Suprapubic skin (tissue), 4 donors: ENCODE data around the gene AP4S1. TPM values are rescaled to one million over a fixed set of nuclear protein-coding genes. Genes with fewer than 3 reads are reported as not detected.
A peak's percentile ranks its signal among the peaks of the same experiment; 100 is the strongest.
"Not testable (repeated sequence)": the region's sequence is repeated elsewhere in the genome, so short reads cannot be mapped to it uniquely, and the experiment has no call there.

ENCODE experiments used
- DNase-seq, 2 donors: peaks; one replicate each; pipeline ENCODE4 v3.0.0-alpha.2; 2019; ENCODE audit warnings: low spot score in 2 of 2
- H3K27ac ChIP-seq: fragments of 200-600 bp; sonication (generic); one replicate; pipeline ENCODE4 v1.5.1; 2019
- H3K27me3 ChIP-seq: fragments of 200-600 bp; sonication (generic); one replicate; pipeline ENCODE4 v1.5.1; 2019
- H3K36me3 ChIP-seq: fragments of 200-600 bp; sonication (generic); one replicate; pipeline ENCODE4 v1.5.1; 2019
- H3K4me1 ChIP-seq: fragments of 200-600 bp; sonication (generic); one replicate; pipeline ENCODE4 v1.5.1; 2019
- H3K4me3 ChIP-seq: fragments of 200-600 bp; sonication (generic); one replicate; pipeline ENCODE4 v1.5.1; 2019; ENCODE audit warnings: mild to moderate bottlenecking
- H3K9me3 ChIP-seq: fragments of 200-600 bp; sonication (generic); one replicate; pipeline ENCODE4 v1.5.1; 2019
- CTCF ChIP-seq, 2 donors: fragments of 200-600 bp in 1 of 2; fragments of 450-650 bp in 1 of 2; sonication (generic) in 1 of 2; IDR thresholded peaks; one replicate each; pipeline ENCODE4 v1.5.1; 2016 to 2019; ENCODE audit warnings: antibody characterized with exemption in 2 of 2, mild to moderate bottlenecking in 1 of 2, moderate library complexity in 1 of 2
- EP300 ChIP-seq: sonication (generic); formaldehyde crosslinking; IDR thresholded peaks from one replicate; pipeline ENCODE4 v1.6.1; 2017; ENCODE audit warnings: antibody characterized with exemption
- POLR2A ChIP-seq, 2 donors: fragments of 450-650 bp; IDR thresholded peaks; one replicate each; pipeline ENCODE4 v1.6.1; 2017; ENCODE audit warnings: antibody characterized with exemption in 2 of 2, mild to moderate bottlenecking in 2 of 2, moderate library complexity in 2 of 2
- POLR2AphosphoS5 ChIP-seq, 3 donors: sonication (generic); formaldehyde crosslinking; IDR thresholded peaks; one replicate each; pipeline ENCODE4 v1.6.1; 2017; ENCODE audit warnings: antibody characterized with exemption in 3 of 3
- WGBS: methylation state at CpG from one replicate; pipeline ENCODE4 v1.1.5; 2018; 5-methylcytosine and 5-hydroxymethylcytosine counted together
- total RNA-seq, 4 donors: library from RNA; depleted of rRNA; stranded (reverse); fragments of >200 nt; gene quantifications; one replicate each; pipeline ENCODE4 v1.1.0, GENCODE V29; 2016

AP4S1 gene
- total RNA-seq, 4 donors from 2014 or later, result 4.5 to 7.4 (median 5.2) TPM

- Histone ChIP-seq H3K36me3 (peaks cover 9% of the 10 kb centered on the region), H3K9me3 (no peaks in the 10 kb centered on the region), H3K27me3 (no peaks in the 10 kb centered on the region), H3K4me3 (no peak overlapping the region), H3K4me1 (peaks cover under 1% of the 10 kb centered on the region), H3K27ac (no peak overlapping the region)
- 92% methylated on average over 2 of the region's 3 CpGs for whole genome bisulfite sequencing
- DNase-seq, result no peak
- TF ChIP-seq POLR2AphosphoS5 (IDR thresholded peaks at IDR 0.05) (no peak), EP300 (no peak), CTCF (IDR thresholded peaks at IDR 0.05) (no peak), POLR2A (IDR thresholded peaks at IDR 0.05) (no peak)
These were observed 59.6 kb downstream of the AP4S1 start for GRCh38 chr14:31085027-31085426.

- not testable (repeated sequence) for H3K27ac ChIP-seq, H3K9me3 ChIP-seq, DNase-seq, H3K36me3 ChIP-seq, H3K4me3 ChIP-seq, H3K27me3 ChIP-seq
- H3K4me1 ChIP-seq, result peaks cover 13% of the 10 kb centered on the region
- 85% methylated on average over 9 of the region's 9 CpGs for WGBS
These were observed 61.0 kb downstream of the AP4S1 start for GRCh38 chr14:31086466-31086865.

GRCh38 chr14:31090883-31091764 is 65.7 kb downstream of the AP4S1 start:
- no peaks in the 10 kb centered on the region for H3K27me3 ChIP-seq
- TF ChIP-seq POLR2A (IDR thresholded peaks at IDR 0.05) (no peak), CTCF (IDR thresholded peaks at IDR 0.05) (no peak), POLR2AphosphoS5 (IDR thresholded peaks at IDR 0.05) (peak in 2 of 3 donors; percentile 40 to 86), EP300 (no peak)

GRCh38 chr14:31092160-31092708 is 66.8 kb downstream of the AP4S1 start:
- peaks cover 15% of the 10 kb centered on the region for H3K4me1 ChIP-seq
- 88% methylated on average over 2 of the region's 2 CpGs for WGBS
- peaks cover 2% of the 10 kb centered on the region for H3K36me3 ChIP-seq
- no peak for DNase-seq
- no peak overlapping the region for H3K4me3 ChIP-seq
- H3K27ac ChIP-seq, result no peak overlapping the region
- H3K27me3 ChIP-seq, result no peaks in the 10 kb centered on the region
- TF ChIP-seq POLR2A (IDR thresholded peaks at IDR 0.05) (no peak), EP300 (no peak), POLR2AphosphoS5 (IDR thresholded peaks at IDR 0.05) (no peak), CTCF (IDR thresholded peaks at IDR 0.05) (no peak)
- H3K9me3 ChIP-seq, result no peaks in the 10 kb centered on the region

More at GRCh38 chr14:31090883-31091764, 65.7 kb downstream of the AP4S1 start:
- no peaks in the 10 kb centered on the region for H3K36me3 ChIP-seq
- no peaks in the 10 kb centered on the region for H3K9me3 ChIP-seq
- peaks cover 15% of the 10 kb centered on the region for H3K4me1 ChIP-seq
- peak overlapping the region; percentile 71 for H3K27ac ChIP-seq
- DNase-seq, result no peak
- WGBS, result 71% methylated on average over 5 of the region's 5 CpGs
- no peak overlapping the region for H3K4me3 ChIP-seq

- not testable (repeated sequence) for H3K27me3 ChIP-seq, DNase-seq, H3K27ac ChIP-seq, H3K4me3 ChIP-seq, H3K9me3 ChIP-seq
- H3K36me3 ChIP-seq, result peaks cover 21% of the 10 kb centered on the region
- WGBS, result 97% methylated on average over 10 of the region's 10 CpGs
- peaks cover 15% of the 10 kb centered on the region for H3K4me1 ChIP-seq
These were observed 68.7 kb downstream of the AP4S1 start for GRCh38 chr14:31093884-31094839.

GRCh38 chr14:31095817-31096216 is 70.4 kb downstream of the AP4S1 start:
- not testable (repeated sequence) for DNase-seq

More at GRCh38 chr14:31095817-31096216, 70.4 kb downstream of the AP4S1 start:
- not testable (repeated sequence) for H3K9me3 ChIP-seq, H3K4me3 ChIP-seq, H3K27ac ChIP-seq, H3K4me1 ChIP-seq, H3K27me3 ChIP-seq
- H3K36me3 ChIP-seq, result peaks cover 37% of the 10 kb centered on the region
- WGBS, result 95% methylated on average over 8 of the region's 8 CpGs
